Skin of body (tissue), 2 donors: ENCODE data around the gene MRPS9. TPM values are rescaled to one million over a fixed set of nuclear protein-coding genes. Genes with fewer than 3 reads are reported as not detected.
A peak's percentile ranks its signal among the peaks of the same experiment; 100 is the strongest.

ENCODE experiments used
- DNase-seq: peaks from one replicate; lab custom pipeline; 2025; lab: John Stamatoyannopoulos, UW
- total RNA-seq: library from RNA; depleted of rRNA; stranded (reverse); fragments of >200 nt; gene quantifications from one replicate; pipeline ENCODE4 v1.2.3, GENCODE V29; 2014

Gene MRPS9
- total RNA-seq, result 20.5 TPM

DNA sequence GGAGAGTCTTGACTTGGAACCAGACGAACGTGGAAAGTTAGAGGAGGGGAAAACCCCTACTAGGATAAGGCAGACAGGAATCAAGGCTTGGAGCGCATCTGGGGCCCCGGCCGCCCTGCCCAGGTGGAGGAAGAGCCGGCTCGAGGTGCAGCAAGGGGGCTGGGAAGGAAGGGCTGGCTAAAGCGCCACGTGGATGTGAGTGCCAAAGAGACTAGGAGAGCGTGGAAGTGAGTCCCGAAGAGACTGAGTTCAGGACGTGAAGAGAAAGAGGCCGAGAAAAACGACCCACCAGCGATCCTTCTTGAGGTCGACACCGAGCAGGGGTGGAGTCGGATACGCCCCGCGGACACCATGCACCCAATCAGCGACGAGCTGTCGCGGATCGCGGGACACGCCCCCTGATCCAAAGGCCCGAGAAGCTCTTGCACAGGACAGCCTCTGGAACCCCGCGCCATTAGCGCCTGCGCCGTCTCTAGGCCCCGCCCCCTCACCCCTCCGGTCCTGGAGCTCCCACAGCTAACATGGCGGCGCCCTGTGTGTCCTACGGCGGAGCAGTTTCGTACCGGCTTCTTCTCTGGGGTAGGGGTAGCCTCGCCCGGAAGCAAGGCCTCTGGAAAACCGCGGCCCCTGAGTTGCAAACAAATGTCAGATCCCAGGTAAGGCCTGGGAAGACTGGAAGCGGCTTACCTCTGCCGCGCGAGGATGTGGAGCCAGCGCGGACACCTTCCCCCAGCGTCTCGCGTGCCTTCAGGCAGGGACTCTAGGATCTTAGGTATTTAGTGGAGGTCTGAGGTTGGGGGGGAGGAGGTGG lies at the start of gene MRPS9:
TSS of gene MRPS9 (plus strand) at position 498 of the 811 bp plus-strand sequence. CDS start at position 522, 24 bp downstream.
- peak; percentile 98 for DNase-seq

DNA sequence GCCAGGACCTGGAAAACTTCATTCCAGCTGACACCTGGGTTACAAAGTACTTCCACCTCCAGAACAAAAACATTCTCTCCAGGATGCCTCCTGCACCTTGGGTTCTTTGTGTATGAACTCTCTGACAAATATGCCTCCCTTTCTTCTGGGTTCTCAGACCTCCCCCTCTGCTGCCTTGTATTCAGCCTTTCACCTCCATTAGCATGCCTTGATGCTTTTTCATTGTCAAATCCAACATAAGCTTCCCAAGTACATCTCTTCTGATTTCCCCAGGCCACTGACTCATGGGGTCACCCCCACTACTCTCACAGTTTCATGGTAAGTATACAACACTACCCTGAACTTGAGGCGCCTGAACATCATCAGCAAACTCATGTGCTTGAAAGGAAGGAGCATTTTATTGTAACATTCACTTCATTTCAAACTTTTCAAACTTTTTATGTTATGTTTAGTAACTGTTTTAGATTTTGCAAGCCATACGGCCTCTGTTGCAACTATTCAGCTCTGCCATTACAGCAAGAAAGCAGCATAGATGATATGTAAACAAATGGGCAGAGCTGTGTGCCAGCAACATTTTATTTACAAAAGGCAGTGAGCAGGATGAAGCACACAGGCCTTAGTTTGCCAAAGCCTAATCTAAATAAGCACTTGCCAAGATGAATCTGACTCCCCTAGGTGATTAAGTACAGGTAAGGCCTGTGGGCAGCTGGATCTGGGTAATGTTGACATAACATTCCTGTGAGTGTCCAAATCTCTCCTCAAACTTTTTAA lies 32.5 kb upstream of the MRPS9 start:
- DNase-seq, result no peak

DNA sequence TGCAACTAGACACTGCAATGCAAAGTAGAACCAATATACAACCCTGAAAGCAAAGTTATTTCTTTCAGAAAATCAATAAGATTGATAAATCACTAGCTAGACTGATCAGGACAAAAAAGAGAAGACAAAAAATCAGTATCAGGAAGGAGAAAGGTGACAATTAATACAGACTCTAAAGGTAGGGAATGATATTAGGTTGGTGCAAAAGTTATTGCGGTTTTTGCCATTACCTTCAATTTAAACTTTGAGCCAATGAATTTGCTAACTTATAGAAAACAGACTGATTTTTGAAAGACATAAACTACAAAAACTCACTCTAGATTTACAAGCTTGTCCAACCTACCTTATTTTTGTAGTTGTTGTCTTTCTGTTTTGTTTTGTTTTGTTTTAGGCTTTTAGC lies 30.5 kb upstream of the MRPS9 start:
- DNase-seq, result no peak

DNA sequence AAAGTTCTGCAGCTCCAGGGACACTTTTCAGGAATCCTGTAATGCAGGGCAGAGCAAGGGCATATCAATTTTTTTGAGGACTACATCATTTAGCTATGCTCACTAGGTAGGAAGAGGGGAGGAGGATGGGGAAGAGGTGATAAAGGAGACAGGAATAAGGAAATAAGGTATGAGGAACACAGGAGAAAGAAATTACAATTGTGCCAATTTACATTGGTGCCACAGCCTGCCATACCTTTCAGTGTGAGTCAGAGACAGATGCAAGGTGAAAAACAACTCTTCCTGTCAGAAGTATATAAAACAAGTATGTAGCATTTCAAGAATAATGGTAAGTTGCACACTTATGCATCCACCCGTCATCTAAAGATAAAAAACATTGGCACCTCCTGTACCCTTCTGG lies 5.4 kb upstream of the MRPS9 start:
- DNase-seq, result no peak

DNA sequence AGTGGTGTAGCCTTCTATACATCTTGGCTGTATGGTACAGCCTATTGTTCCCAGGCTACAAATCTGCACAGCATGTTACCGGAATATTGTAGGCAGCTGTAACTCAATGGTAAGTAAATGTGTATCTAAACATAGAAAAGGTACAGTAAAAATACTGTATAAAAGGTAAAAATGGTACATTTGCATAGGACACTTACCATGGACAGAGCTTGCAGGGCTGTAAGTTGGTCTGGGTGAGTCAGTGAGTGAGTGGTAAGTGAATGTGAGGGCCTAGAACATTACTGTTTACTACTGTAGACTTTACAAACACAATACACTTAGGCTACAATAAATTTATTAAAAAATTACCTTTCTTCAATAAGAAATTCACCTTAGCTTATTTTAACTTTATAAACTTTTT lies 3.7 kb upstream of the MRPS9 start:
- no peak for DNase-seq

DNA sequence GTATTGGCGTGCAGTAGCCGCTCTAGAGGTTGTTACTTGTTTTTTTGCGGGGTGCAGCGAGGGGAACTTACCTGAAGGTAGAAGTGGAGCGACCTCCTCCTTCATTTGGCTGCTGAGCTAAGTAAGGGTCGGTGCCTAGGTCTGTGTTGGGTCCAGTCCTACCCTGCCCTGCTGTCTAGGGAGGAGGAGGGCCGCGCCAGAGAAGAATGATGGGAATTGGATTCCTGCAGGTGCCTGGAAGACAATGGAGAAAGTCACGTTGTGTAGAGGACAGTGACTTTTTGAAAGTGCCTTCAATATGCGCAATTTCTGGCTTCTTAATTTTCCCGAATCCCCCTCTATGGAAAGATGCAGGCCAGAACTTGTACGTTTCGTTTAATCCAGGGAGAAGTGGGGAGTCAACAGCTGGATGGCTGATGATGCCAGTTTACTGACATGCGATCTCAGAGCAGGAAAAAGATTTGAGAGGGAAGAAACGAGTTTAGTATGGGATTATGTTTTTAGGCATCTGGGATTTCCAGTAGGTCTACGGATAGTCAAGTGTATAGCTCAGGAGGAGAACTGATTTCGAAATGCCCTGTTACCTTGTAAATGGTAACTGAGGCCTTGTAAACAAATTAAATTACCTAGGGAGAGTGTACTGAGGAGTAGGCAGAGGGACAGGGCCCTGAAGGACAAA lies 653 bp downstream of the MRPS9 start:
- no peak for DNase-seq

DNA sequence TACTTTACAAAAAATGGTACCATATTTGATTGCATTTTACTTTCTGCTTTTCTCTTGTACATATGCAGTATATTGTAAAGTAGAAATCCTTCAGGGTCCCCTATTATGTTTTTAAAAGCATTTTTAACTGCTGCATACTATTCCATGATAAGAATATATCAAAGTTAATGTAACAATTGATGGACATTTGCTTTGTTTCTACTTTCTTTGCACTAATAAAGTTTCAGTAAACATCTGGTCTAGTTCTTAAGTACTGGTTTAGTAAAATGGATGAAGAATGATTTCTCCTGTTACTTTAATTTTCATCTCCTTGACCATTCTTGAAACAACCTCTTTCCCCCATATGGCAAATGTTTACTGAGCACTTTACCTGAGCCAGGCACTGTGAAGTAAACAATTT lies 1.7 kb downstream of the MRPS9 start:
- DNase-seq, result no peak

DNA sequence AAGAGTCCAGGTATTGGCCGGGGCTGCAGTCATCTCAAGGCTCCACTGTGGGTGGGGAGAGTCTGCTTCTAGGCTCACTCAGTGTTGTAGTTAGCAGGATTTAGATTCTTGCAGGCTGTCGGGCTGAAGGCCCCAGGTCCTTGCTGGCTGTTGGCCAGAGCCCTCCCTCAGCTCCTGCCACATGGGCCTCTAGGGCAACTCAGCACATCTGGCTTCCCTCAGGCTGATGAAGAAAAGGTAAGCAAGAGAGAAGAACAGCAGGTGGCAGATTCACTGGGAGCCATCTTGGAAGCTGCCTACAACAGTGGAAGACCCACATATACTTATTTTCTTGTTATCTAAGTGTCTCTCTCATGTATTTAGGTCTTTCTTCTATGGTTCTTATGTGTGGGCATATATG lies 4.3 kb downstream of the MRPS9 start:
- DNase-seq, result no peak

DNA sequence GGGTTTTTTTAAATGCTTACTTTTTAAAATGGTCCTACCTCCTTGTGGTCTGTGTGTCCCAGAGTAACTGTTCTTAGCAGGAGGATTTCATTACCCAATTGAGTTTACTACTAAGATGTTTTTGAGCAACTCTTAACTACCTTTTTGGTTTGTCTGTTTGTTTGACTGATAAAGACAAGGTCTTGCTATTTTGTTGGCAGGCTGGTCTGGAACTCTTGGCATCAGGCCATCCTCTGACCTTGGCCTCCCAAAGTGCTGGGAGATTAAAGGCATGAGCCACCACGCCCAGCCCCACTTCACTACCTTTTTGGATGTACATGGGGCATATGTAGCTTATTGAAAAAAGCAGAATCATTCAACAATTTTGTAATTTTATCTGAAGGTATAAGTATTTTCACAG lies 14.9 kb downstream of the MRPS9 start:
- DNase-seq, result no peak

DNA sequence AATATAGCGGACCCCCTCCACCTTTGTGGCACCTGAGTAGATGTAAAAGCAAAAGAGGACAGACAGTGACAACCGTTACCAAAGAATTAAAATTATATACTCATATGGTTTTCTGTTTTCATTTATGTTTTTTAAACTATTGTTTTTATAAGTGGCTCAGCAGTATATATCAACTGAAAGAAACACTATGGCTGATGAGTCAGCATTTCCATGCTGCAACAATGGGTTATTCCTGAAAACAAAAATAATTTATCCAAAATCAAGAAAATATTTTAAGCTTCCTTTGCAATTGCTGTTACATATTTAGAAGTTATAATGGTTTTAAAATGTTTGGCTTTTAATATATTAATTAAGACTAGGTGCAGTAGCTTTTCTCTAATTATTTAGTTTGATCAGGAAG lies 17.7 kb downstream of the MRPS9 start:
- no peak for DNase-seq

DNA sequence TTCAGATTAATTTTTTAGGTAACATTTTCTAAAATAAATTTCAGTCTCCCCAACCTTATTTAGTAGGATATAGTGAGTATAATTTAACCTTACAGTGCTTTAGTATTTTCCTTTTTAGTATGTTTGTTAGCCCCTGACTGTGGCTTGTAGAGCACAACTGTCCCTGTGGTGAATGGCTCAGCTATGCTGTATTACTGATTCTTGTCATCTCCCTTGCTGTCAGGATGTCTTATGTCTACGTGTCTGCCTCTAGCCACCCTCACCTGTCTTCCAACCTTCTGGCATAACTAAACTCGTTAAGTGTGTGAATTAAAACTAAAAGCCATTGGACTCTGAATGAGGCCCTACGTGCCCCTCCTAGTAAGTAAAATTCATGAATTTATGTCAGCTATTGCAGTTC lies 18.4 kb downstream of the MRPS9 start:
- no peak for DNase-seq

DNA sequence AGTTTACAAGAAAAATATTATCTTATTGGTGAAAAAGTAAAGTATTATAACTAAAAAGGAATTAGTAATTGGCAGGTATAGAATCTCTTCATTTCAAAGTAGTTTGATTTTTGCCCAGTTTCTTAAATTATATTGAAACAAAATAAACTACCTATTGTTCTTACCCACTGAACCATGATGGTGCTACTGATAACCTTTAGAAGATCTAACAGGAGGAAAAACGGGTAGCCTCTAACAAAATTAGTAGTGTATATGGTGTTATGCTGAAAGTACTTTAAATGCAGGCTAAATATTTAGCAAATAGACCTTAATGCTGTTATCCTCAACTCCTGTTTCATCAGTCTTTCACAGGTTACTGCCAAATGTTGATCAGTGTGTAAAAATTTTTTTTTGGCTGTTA lies 19.1 kb downstream of the MRPS9 start:
- DNase-seq, result no peak

DNA sequence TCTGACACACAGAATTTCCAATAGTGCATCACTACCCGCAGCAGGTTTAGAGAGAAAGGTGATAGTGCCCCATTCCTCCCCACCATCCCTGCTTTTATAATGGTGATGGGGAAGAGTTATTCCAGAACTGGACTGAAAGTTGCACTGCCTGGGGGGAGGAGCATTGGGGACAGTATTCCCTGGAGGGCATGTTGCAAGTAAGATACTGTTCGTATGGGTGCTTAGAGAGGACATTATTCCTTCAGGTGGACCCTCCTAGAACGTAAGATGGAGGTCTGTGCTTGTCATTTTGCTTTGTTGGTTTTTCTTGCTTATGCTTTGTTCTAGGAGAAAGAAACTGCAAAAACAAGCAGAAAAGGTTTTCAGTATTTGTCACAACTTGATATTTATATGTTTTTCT lies 23.7 kb downstream of the MRPS9 start:
- DNase-seq, result no peak

DNA sequence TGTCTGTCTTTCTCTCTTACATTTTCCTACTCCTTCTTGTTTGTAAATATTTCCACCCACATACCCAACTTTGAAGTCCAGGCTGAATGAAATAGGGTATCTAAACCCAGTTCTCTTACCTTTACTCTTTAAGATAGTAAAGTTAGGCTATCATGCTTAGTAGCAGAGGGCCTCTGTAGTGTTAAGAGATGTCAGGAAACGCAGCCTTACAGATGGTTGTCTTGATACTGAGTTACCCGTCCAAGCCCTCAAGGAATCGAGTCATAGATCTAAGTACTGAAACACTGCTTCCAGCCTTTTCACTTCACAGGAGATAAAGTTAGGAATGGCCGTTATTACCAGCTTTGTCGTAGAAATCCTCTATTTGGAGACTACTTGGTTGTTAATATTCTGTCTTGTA lies 24.3 kb downstream of the MRPS9 start:
- DNase-seq, result no peak

DNA sequence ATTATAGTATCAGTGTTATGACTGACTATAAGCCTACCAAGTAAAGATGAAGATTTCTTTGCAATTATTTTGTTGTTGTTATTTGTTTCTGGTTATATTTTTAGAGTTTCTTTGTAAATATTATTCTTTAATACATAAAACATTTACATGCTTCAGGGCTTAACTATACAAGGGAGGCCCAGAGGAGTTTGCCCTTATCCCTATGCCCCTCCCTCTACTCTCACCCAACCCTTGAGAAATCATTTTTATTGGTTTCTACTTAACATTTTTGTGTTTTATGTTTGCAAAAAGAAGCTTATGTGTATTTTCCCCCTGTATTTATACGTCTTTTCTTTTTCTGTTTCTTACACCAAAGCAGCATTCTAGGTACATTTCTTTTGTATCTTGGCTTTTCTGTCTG lies 30.5 kb downstream of the MRPS9 start:
- no peak for DNase-seq

DNA sequence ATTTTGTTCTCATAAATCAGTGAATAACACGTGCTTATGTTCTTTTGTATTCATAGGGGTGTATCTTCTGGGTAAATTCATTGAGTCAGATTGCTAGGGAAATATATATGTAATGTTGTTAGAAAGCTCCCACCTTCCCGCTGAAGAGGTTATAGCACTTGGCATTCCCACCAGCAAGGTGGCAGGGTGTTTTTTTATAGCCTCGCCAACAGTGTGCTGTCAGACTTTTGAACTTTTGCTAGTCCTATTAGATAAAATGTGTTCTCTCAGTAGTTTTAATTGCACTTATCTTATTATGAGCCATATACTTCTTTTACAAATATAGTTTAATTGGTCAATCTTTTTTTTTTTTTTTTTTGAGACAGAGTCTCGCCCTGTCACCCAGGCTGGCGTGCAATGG lies 31.0 kb downstream of the MRPS9 start:
- no peak for DNase-seq

DNA sequence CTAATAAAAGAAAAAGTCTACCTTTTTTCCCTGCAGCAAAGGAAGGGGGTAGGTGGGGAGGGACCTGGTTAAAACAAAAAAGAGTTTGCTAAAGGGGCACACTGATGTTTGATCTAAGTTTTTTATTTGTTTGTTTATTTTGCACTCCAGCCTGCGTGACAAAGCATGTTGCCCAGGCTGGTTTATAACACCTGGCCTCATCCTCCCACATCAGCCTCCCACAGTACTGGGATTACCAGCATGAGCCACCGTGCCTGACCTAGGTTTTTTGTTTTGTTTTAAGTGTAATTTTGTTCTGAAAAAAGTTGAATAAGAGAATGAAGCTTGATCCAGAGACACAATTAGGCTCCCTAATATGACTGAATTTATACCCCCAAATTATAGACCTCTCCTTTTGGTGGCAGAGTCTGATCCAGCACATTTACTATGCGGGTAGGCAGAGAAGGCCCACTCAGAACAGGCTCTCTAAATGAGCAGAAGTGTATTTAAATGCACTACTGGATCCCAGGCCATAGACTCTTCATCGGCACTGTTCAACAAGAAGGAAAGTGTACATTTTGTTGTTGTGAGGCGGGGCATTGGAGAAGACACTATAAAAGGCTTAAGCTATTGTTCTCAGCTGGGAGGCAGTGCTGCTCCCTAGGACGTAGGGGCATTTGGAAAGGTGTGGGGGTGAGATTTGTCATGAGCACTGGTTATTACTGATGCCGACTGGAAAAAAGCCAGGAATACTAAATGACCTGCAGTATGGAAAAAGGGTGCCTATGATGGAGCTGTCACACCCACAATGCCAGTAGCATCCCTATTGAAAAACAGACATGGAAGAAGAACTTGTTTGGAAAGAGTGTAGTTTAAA lies 32.4 kb downstream of the MRPS9 start:
- no peak for DNase-seq

DNA sequence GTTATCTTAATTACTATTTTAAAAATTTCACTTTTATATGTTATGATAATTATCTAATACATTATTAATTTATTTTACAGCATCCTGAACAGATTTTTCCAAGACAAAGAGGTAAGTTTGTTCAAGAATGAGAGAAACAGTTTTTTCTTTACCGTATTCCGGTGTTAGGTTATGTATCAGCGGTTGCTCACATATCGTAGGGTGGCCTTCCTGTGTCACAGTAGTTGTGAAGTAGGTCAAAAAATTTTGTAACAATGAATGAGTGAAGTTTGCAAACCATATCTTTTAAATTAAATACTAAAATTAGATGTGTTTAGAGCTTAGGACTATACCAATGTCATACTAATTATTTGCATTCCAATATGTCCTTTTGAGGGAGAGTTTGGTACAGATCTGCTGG lies 33.5 kb downstream of the MRPS9 start:
- no peak for DNase-seq

DNA sequence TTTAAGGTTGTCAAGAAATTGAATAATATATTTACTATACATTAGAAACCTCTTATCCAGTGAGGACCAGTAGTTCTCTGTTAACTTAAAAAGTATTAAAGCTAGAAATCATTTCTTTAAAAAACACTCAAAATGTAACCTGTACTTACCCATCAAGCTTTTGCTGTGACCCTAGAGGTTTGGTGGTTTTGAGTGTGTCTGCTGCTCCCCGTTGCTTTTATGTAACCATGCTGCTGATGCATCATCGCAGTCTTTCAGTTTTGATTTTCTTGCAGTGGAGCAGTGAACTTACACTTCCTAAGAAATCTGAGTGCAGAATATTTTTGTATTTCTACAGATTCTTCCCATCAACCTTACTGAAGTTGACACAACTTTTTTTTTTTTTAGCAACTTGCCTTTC lies 34.2 kb downstream of the MRPS9 start:
- DNase-seq, result no peak

DNA sequence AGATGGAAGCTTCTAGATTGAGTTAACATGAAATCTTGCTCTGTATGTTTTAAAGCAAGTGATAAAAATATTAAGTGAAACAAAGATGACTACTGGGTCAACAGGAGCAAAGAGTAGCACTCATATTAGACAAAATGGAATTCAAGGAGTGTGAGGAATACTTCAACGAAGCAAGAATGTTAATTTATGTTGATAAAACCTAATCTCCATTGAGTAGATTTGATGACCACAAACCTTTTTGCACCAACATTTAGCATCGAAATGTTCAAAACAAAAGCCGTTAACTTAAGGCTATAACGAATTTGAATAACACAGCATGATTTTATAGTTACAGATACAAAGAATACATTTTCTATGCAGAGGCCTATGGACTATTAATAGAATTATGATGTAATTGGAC lies 35.7 kb downstream of the MRPS9 start:
- DNase-seq, result no peak

DNA sequence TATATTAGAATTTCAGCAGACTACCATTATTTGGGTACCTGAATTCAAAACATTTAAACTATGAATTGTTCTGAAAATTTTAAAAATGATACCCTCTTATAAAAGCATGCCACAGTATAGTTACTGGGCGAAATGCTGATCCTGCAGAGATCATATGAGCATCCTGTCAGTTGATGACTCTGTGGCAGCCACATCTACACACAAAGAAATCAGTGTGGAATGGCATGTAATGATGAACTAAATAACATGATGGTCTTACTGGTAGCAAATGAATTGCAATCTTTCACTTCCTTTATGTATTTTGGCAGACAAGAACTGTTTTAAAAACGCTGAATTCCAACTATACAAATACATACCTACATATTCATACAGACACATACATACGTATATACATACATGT lies 38.3 kb downstream of the MRPS9 start:
- DNase-seq, result no peak
